GM10266 (cell line): Measurements from ENCODE around the gene DBNL.

Experiments
- DNase-seq: peaks from one replicate; pipeline ENCODE4 v3.0.0; 2012; ENCODE audit errors: extremely low spot score
- TF ChIP-seq, protein P1 (sequence below): IDR thresholded peaks from 2 replicates; pipeline ENCODE4 v1.5.1; 2012; ENCODE audit warnings: mild to moderate bottlenecking, low read depth; ENCODE audit not compliant: control insufficient read depth, insufficient read depth; ENCODE audit errors: missing control alignments

Gene DBNL

DNA sequence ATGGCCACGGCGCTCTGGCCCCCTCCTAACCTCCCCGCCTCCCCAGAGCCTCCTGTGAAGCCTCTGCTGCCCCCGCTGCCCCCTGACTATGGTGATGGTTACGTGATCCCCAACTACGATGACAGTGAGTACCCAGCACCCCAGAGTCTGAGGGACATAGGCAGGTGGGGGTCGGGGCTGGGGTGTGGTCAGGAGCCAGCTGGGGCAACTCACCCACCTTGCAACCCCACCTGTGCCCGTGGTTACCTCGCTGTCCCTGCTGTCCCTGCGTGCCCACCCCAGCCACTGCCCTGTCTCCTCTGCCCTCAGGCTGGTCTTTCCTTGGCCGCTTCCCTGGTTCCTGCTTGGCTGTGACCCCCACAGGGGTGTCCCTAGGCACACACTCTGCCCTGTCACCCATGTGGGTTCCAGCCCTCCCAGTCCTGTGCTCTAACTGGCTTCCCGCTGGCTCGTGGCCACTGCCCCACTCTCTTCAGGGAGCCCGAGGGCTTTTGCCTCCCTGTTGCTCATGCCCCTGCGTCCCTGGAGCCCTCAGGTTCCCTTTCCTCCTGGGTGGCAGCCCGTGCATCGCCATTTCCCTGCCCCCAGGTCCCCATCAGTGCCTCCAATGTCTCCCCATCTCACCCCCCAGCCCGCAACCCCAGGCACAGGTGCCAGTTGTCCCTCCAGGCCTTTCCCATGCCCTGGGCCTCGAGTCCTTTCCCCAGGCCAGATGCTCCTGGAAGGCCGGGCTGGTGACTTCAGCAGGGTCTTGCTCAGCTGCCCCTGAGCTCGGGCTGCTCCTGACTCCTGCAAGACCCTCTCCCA lies 63.7 kb downstream of the DBNL start:
- no peak for DNase-seq
- TF ChIP-seq, protein P1, sequence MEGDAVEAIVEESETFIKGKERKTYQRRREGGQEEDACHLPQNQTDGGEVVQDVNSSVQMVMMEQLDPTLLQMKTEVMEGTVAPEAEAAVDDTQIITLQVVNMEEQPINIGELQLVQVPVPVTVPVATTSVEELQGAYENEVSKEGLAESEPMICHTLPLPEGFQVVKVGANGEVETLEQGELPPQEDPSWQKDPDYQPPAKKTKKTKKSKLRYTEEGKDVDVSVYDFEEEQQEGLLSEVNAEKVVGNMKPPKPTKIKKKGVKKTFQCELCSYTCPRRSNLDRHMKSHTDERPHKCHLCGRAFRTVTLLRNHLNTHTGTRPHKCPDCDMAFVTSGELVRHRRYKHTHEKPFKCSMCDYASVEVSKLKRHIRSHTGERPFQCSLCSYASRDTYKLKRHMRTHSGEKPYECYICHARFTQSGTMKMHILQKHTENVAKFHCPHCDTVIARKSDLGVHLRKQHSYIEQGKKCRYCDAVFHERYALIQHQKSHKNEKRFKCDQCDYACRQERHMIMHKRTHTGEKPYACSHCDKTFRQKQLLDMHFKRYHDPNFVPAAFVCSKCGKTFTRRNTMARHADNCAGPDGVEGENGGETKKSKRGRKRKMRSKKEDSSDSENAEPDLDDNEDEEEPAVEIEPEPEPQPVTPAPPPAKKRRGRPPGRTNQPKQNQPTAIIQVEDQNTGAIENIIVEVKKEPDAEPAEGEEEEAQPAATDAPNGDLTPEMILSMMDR, result no peak

DNA sequence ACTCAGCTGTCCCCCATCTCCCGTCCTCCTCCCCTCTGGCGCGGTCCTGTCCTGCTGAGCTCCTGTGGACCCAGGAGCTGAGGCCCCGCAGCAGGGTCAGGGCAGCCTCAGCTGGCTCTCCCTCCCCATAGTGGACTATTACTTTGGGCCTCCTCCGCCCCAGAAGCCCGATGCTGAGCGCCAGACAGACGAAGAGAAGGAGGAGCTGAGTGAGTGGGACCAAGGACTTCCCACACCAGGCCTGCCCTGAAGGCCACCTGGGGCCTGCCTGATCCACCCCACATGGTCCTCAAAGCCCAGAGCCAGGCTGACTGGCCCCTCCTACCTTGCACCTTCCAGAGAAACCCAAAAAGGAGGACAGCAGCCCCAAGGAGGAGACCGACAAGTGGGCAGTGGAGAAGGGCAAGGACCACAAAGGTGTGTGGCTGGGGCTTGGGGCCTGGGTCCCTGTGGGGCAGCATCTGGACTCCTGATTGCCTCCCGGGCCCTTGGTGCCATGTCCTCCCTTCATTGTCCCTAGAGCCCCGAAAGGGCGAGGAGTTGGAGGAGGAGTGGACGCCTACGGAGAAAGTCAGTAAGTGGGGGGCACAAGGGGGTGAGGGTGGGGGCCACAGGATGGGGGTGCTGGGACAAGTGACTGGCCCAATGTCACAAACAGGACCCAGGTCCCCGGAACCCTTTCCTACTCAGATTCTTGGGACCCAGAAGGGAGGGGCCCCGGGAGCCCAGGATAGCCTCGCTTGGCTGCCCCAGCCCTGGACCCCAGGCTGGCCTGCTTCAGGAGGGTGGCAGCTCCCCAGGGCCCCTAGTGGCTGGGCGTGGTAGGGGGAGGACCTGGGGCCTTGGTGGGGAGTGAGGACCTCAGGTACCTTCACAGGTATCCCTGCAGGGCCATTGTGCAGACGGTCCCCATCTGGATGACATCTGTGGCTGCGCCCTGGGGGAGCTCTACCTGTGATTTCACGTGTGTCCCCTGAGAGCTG lies 64.6 kb downstream of the DBNL start:
- TF ChIP-seq, protein P1, result no peak
- DNase-seq, result no peak

- TF ChIP-seq, protein P1, result no peak
- no peak for DNase-seq
Measured at GRCh38 chr7:44109991-44110390, 65.5 kb downstream of the DBNL start.

DNA sequence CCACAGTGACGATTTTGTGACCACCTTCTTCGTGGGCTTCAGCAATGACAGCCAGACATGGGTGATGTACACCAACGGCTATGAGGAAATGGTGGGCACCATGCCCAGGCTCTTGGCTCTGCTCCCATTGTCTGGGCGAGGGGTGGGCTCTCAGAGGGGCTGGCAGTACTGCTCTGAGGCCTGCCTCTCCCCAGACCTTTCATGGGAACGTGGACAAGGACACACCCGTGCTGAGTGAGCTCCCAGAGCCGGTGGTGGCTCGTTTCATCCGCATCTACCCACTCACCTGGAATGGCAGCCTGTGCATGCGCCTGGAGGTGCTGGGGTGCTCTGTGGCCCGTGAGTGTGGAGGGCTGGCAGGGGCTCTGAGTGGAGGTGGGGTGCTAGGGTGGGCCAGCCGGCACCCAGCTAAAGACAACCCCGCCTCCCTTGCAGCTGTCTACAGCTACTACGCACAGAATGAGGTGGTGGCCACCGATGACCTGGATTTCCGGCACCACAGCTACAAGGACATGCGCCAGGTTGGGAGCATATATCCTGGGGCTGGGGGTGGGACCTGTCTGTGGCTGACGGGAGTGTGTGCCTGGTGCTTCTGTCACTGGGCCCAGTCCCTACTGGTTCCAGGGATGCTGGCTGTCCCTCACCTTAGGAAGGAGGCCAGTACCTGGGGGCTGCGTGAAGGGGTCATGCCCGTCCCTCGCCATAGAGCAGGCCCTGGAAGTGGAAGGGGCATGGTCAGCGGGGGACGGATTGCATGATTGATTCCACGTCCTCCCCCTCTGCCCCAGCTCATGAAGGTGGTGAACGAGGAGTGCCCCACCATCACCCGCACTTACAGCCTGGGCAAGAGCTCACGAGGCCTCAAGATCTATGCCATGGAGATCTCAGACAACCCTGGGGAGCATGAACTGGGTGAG lies 66.5 kb downstream of the DBNL start:
- DNase-seq, result no peak
- TF ChIP-seq, protein P1, result no peak
